Measurements from ENCODE around the gene SAMD4A. TPM values are rescaled to one million over a fixed set of nuclear protein-coding genes. Genes with fewer than 3 reads are reported as not detected.

SAMD4A gene
- total RNA-seq, 1 experiment from 2014 or later: 18.3 TPM

DNA sequence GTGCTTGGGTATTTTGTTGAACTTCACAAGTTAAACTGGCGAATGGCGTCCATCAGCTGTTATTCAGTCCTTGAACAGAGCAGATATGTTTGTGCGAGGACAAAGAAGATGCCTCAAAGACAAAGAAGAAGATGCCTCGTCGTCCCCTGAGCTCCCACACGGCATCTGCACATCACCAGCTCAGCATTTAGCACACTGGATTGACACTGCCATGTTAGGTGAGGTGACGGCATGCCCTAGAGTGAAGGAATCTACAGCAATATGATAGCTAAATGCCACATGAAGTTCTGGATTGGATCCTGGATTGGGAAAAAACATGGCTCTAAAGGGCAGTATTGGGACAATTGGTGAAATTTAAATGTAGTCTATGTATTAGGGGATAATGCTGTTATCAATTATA, 15.4 kb downstream of the SAMD4A start:
- H3K27me3 ChIP-seq (ENCODE audit: insufficient read depth, low read depth): no peaks in the 10 kb centered on the region
- no peaks in the 10 kb centered on the region for H3F3A ChIP-seq (ENCODE audit: insufficient read depth, low read depth)
- ChIA-PET CTCF (no interaction called here), POLR2A (ENCODE audit: unreplicated experiment) (interaction anchor here (0.5 to 0.6 kb wide), 3 partner anchors 473 to 1124 kb away, joined by 7 to 11 read pairs (median 7); no protein-coding TSS in a partner anchor)
- no peaks in the 10 kb centered on the region; the same call in 1 of the 2 replicates for H4K20me1 ChIP-seq (ENCODE audit: insufficient read depth)
- no peaks in the 10 kb centered on the region for H3K4me1 ChIP-seq (replicated peaks; ENCODE audit: insufficient read depth)
- TF ChIP-seq, protein P1, sequence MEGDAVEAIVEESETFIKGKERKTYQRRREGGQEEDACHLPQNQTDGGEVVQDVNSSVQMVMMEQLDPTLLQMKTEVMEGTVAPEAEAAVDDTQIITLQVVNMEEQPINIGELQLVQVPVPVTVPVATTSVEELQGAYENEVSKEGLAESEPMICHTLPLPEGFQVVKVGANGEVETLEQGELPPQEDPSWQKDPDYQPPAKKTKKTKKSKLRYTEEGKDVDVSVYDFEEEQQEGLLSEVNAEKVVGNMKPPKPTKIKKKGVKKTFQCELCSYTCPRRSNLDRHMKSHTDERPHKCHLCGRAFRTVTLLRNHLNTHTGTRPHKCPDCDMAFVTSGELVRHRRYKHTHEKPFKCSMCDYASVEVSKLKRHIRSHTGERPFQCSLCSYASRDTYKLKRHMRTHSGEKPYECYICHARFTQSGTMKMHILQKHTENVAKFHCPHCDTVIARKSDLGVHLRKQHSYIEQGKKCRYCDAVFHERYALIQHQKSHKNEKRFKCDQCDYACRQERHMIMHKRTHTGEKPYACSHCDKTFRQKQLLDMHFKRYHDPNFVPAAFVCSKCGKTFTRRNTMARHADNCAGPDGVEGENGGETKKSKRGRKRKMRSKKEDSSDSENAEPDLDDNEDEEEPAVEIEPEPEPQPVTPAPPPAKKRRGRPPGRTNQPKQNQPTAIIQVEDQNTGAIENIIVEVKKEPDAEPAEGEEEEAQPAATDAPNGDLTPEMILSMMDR (conservative IDR thresholded peaks at IDR 0.05): no peak
- TF ChIP-seq EZH2 (IDR thresholded peaks at IDR 0.05; ENCODE audit: low read depth): no peak
- no peak overlapping the region for H3K4me3 ChIP-seq
- no peaks in the 10 kb centered on the region; the same call in 1 of the 2 replicates for H3K9me2 ChIP-seq (ENCODE audit: insufficient read depth)
- no peak overlapping the region for H2AFZ ChIP-seq
- no peak overlapping the region for H3K27ac ChIP-seq
- peaks cover 20% of the 10 kb centered on the region for H3K79me2 ChIP-seq (ENCODE audit: low read depth)
- no peak for DNase-seq
- peaks cover 4% of the 10 kb centered on the region; the same call in 1 of the 2 replicates for H3K36me3 ChIP-seq (ENCODE audit: low read depth)
- intact Hi-C loops (cut with micrococcal nuclease; ENCODE audit: unreplicated experiment): no loop called here
- BruUV-seq (replicated peaks): no TSS peak
- no peak overlapping the region for H3K4me2 ChIP-seq
- H3K9me3 ChIP-seq (ENCODE audit: insufficient read depth, low read depth): no peaks in the 10 kb centered on the region

DNA sequence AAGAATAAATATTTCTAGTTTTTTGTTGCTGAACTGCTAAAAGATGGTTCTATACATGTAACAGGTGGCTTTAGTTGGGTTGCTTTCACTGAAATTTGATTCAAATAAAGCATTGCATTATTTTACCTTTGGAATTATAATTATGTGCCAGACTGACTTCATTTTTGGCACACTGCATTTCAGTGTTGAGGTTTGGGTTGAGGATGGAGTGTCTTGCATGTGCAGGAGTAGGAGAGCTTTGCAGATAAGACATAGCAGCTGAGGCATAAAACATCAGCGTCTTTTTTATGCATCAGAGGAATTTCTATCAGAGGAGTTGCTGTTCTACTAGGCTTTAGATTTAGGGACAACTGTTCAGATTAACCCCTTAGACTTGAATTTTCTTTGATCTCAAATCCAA, 17.2 kb downstream of the SAMD4A start:
- TF ChIP-seq, protein P1 (conservative IDR thresholded peaks at IDR 0.05): no peak
- no peak for TF ChIP-seq EZH2 (IDR thresholded peaks at IDR 0.05; ENCODE audit: low read depth)
- Histone ChIP-seq H3K9me3 (ENCODE audit: insufficient read depth, low read depth) (no peaks in the 10 kb centered on the region), H3K4me1 (replicated peaks; ENCODE audit: insufficient read depth) (no peaks in the 10 kb centered on the region), H2AFZ (no peak overlapping the region), H4K20me1 (ENCODE audit: insufficient read depth) (no peaks in the 10 kb centered on the region; the same call in 1 of the 2 replicates), H3K4me3 (no peak overlapping the region), H3K27ac (no peak overlapping the region), H3K79me2 (ENCODE audit: low read depth) (peaks cover 19% of the 10 kb centered on the region), H3K9me2 (ENCODE audit: insufficient read depth) (no peaks in the 10 kb centered on the region; the same call in 1 of the 2 replicates), H3K27me3 (ENCODE audit: insufficient read depth, low read depth) (no peaks in the 10 kb centered on the region), H3K36me3 (ENCODE audit: low read depth) (0 out of 2 replicates have a peak, but pooled peaks cover 4% of the 10 kb centered on the region), H3F3A (ENCODE audit: insufficient read depth, low read depth) (no peaks in the 10 kb centered on the region; the same call in 1 of the 2 replicates), H3K4me2 (no peak overlapping the region)
- ChIA-PET CTCF (no interaction called here), POLR2A (ENCODE audit: unreplicated experiment) (interaction anchor here (0.5 kb wide), 1 partner anchor 20 kb away, joined by 3 read pairs; no protein-coding TSS in a partner anchor)
- DNase-seq: no peak
- intact Hi-C loops (cut with micrococcal nuclease; ENCODE audit: unreplicated experiment): no loop called here
- BruUV-seq (replicated peaks): no TSS peak

- no peaks in the 10 kb centered on the region for H3K4me1 ChIP-seq (replicated peaks; ENCODE audit: insufficient read depth)
- intact Hi-C loops (cut with micrococcal nuclease; ENCODE audit: unreplicated experiment): no loop called here
- H2AFZ ChIP-seq: no peak overlapping the region
- 0 out of 2 replicates have a peak, but pooled peaks cover 4% of the 10 kb centered on the region for H3K36me3 ChIP-seq (ENCODE audit: low read depth)
- H3K27me3 ChIP-seq (ENCODE audit: insufficient read depth, low read depth): no peaks in the 10 kb centered on the region
- BruUV-seq (replicated peaks): no TSS peak
- H3F3A ChIP-seq (ENCODE audit: insufficient read depth, low read depth): no peaks in the 10 kb centered on the region; the same call in 1 of the 2 replicates
- POLR2A ChIA-PET (ENCODE audit: unreplicated experiment): no interaction called here
- no peak for TF ChIP-seq EZH2 (IDR thresholded peaks at IDR 0.05; ENCODE audit: low read depth)
- TF ChIP-seq, protein P1 (conservative IDR thresholded peaks at IDR 0.05): no peak
- peaks cover 13% of the 10 kb centered on the region for H3K79me2 ChIP-seq (ENCODE audit: low read depth)
- CTCF ChIA-PET: no interaction called here
- DNase-seq: no peak
- H3K9me3 ChIP-seq (ENCODE audit: insufficient read depth, low read depth): no peaks in the 10 kb centered on the region
- no peak overlapping the region for H3K27ac ChIP-seq
- no peak overlapping the region for H3K4me2 ChIP-seq
- H3K9me2 ChIP-seq (ENCODE audit: insufficient read depth): no peaks in the 10 kb centered on the region; the same call in 1 of the 2 replicates
- H4K20me1 ChIP-seq (ENCODE audit: insufficient read depth): peaks cover 1% of the 10 kb centered on the region; the same call in 1 of the 2 replicates
- no peak overlapping the region for H3K4me3 ChIP-seq
Observed at GRCh38 chr14:54585214-54585613, 18.3 kb downstream of the SAMD4A start.

Data from PC-9 (cell line).